Measurements from ENCODE around the gene ING1.

- TF ChIP-seq CTCF (IDR thresholded peaks at IDR 0.05; ENCODE audit: low read length) (no peak), EZH2 (IDR thresholded peaks at IDR 0.05; ENCODE audit: borderline replicate concordance, low read length) (no peak)
Observed at GRCh38 chr13:110698689-110699088, 14.8 kb upstream of the ING1 start.

All from OCI-LY1 (cell line).